Measurements from ENCODE around the gene AGBL3. TPM values are rescaled to one million over a fixed set of nuclear protein-coding genes. Genes with fewer than 3 reads are reported as not detected.

The AGBL3 gene
- total RNA-seq, 4 donors from 2014 or later: 0.61 to 1.9 (median 1.0) TPM

DNA sequence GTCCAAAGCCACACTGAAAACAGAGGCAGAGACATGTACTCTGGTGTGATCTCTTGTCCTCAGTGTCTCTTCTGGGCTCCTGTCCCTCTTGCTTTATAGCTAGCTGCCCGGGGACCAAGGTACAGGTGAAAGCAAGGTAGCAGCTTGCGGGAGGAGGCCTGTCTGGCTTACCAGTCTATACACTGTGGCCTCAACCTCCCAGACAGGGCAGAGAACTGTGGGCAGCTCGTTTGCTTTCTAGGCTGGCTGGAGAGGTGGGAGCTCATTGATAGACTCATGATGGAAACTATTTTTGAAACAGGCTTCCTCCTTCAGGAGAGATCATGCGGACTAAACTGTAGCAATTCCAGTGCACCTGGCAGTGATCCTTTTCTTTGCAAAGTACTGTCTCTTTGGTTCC is 179.6 kb downstream of the AGBL3 start:
- Histone ChIP-seq H3K4me1 (peaks cover 86 to 91% of the 10 kb centered on the region in 2 donors), H3K4me3 (peak overlapping the region in 2 of 4 donors; percentile 8 to 35), H3K27me3 (no peaks in the 10 kb centered on the region), H3K36me3 (peaks cover 0 to 24% of the 10 kb centered on the region in 2 donors), H3K27ac (peak overlapping the region; percentile 93 to 97 (median 96)), H3K9me3 (no peaks in the 10 kb centered on the region)
- DNase-seq (no peak), ATAC-seq (no peak)
- no peak for TF ChIP-seq POLR2A (IDR thresholded peaks at IDR 0.05)
- TF ChIP-seq, protein P1, sequence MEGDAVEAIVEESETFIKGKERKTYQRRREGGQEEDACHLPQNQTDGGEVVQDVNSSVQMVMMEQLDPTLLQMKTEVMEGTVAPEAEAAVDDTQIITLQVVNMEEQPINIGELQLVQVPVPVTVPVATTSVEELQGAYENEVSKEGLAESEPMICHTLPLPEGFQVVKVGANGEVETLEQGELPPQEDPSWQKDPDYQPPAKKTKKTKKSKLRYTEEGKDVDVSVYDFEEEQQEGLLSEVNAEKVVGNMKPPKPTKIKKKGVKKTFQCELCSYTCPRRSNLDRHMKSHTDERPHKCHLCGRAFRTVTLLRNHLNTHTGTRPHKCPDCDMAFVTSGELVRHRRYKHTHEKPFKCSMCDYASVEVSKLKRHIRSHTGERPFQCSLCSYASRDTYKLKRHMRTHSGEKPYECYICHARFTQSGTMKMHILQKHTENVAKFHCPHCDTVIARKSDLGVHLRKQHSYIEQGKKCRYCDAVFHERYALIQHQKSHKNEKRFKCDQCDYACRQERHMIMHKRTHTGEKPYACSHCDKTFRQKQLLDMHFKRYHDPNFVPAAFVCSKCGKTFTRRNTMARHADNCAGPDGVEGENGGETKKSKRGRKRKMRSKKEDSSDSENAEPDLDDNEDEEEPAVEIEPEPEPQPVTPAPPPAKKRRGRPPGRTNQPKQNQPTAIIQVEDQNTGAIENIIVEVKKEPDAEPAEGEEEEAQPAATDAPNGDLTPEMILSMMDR (IDR thresholded peaks at IDR 0.05 in 4 of 5, conservative IDR thresholded peaks at IDR 0.05 in 1 of 5): no peak
- in situ Hi-C loops (cut with MboI; ENCODE audit: low sequenced_read_pairs in 4 of 4): no loop called here
- intact Hi-C loops (cut with DNase I; ENCODE audit: low total_unique reads): loop anchor here (5.0 kb wide), 1 partner anchor 634 kb away; no protein-coding TSS in a partner anchor

DNA sequence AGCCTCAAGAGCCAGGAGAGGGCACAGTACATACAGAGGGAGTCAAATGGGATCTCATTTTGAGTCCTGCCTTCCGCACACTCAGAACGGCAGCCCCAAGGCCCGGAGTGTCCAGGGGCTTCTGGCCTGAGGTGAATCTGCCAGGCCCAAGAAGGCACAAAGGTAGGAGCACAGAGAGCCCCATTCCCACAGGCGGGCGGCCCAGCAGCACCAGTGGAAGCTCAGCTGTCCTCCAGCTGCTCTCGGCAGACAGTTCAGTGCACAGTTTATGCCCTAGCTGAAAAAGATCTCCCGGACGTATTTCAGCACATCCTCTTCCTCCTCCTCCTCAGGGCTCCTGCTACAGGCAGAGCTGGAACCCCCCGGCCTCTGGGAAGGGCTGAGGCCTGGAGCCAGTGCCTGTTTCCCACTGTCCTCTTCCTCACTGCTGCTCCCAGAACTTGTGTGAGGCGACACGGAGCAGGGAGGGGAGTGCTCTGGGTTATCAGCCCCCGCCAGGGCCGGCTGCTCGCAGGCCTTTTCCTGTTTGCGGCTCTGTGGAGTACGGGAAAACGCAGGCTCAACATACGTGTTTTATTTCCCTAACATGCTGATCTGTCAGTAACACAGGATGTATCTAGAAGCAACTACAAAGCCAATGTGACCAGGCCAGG is 180.2 kb downstream of the AGBL3 start:
- in situ Hi-C loops (cut with MboI; ENCODE audit: low sequenced_read_pairs in 4 of 4) (no loop called here), intact Hi-C loops (cut with DNase I; ENCODE audit: low total_unique reads) (loop anchor here (5.0 kb wide), 1 partner anchor 634 kb away; no protein-coding TSS in a partner anchor)
- Histone ChIP-seq H3K4me1 (peaks cover 86 to 91% of the 10 kb centered on the region in 2 donors), H3K27me3 (no peaks in the 10 kb centered on the region), H3K9me3 (no peaks in the 10 kb centered on the region), H3K4me3 (peak overlapping the region in 1 of 4 donors; percentile 8), H3K36me3 (peaks cover 0 to 24% of the 10 kb centered on the region in 2 donors), H3K27ac (peak overlapping the region; percentile 93 to 97 (median 96))
- no peak for TF ChIP-seq POLR2A (IDR thresholded peaks at IDR 0.05)
- TF ChIP-seq, protein P1 (IDR thresholded peaks at IDR 0.05 in 4 of 5, conservative IDR thresholded peaks at IDR 0.05 in 1 of 5): no peak
- DNase-seq (no peak), ATAC-seq (no peak)

DNA sequence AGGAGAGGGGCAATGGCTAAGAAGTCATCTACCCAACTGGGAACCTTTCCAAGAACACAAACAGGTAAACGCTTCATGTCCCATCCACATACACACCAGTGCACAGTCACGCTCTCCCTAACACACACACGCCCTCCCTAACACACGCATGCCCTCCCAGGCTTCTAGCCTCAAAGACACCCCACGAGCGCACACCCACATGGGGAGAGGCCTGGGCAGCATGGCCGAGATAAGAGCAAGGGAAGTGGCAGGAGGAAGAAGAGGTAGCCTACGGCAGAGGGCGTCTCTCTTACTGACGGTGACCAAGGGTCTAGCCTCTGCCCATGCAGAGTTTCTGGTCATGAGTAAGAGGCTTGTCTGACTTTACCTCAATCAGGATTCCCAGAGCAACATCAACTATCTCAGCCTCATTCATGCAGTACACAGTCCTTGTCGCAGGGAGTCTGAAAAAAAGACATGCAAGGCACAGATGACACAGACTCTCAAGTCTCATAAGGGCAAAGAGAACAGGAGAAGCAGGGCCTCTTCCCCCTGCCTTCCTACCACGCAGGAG is 181.1 kb downstream of the AGBL3 start:
- Histone ChIP-seq H3K36me3 (peaks cover 0 to 24% of the 10 kb centered on the region in 2 donors), H3K27me3 (no peaks in the 10 kb centered on the region), H3K9me3 (no peaks in the 10 kb centered on the region), H3K4me1 (peaks cover 81 to 88% of the 10 kb centered on the region in 2 donors), H3K27ac (peak overlapping the region; percentile 93 to 97 (median 96)), H3K4me3 (peak overlapping the region in 3 of 4 donors; percentile 5 to 69 (median 21))
- TF ChIP-seq POLR2A (IDR thresholded peaks at IDR 0.05): no peak
- TF ChIP-seq, protein P1 (IDR thresholded peaks at IDR 0.05 in 4 of 5, conservative IDR thresholded peaks at IDR 0.05 in 1 of 5): no peak
- no peak for ATAC-seq
- intact Hi-C loops (cut with DNase I; ENCODE audit: low total_unique reads): loop anchor here (5.0 kb wide), 1 partner anchor 635 kb away; no protein-coding TSS in a partner anchor
- in situ Hi-C loops (cut with MboI; ENCODE audit: low sequenced_read_pairs in 4 of 4): no loop called here
- DNase-seq: no peak

DNA sequence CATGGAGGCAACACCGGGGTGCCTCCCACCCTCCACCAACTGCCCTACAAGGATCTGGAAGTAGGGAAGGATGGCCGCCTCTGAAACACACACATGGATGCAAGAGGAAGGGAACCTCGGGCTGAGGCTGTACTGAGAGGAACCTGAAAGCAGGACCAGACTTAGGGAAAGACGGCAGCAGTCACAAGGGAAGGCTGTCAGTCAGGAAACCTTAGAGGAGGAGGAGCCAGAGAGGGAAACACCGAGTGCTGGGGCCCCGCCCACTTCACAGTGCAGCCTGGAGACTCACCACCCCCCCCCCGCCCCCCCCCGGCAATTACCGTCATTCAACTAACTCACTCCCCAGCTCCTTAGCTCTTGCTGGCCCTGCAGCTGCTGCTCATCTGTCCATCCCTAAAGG is 181.7 kb downstream of the AGBL3 start:
- intact Hi-C loops (cut with DNase I; ENCODE audit: low total_unique reads) (loop anchor here (5.0 kb wide), 1 partner anchor 636 kb away; no protein-coding TSS in a partner anchor), in situ Hi-C loops (cut with MboI; ENCODE audit: low sequenced_read_pairs in 4 of 4) (no loop called here)
- DNase-seq: peak; percentile 70 to 77
- Histone ChIP-seq H3K4me3 (peak overlapping the region in 3 of 4 donors; percentile 5 to 69 (median 27)), H3K27me3 (no peaks in the 10 kb centered on the region), H3K4me1 (peaks cover 76 to 82% of the 10 kb centered on the region in 2 donors), H3K27ac (peak overlapping the region; percentile 93 to 97 (median 96)), H3K36me3 (peaks cover 0 to 24% of the 10 kb centered on the region in 2 donors), H3K9me3 (no peaks in the 10 kb centered on the region)
- TF ChIP-seq, protein P1 (IDR thresholded peaks at IDR 0.05 in 4 of 5, conservative IDR thresholded peaks at IDR 0.05 in 1 of 5): no peak
- TF ChIP-seq POLR2A (IDR thresholded peaks at IDR 0.05): peak; percentile 46 to 49
- peak in 1 of 2 donors; percentile 23 for ATAC-seq
